Mucosa of rectum (tissue), 2 donors: ENCODE measurements around the gene FERMT2.

Experiments used
- H3K27ac ChIP-seq, 2 donors: one replicate each; pipeline ENCODE4 v1.7.0; 2013; ENCODE audit warnings: inconsistent platforms in 2 of 2, low read depth in 2 of 2, low read length in 2 of 2
- H3K27me3 ChIP-seq, 2 donors: one replicate each; pipeline ENCODE4 v1.7.0; 2013; ENCODE audit warnings: low read length in 2 of 2; ENCODE audit not compliant: control insufficient read depth in 2 of 2, insufficient read depth in 2 of 2
- H3K36me3 ChIP-seq, 2 donors: one replicate each; pipeline ENCODE4 v1.7.0; 2013; ENCODE audit warnings: low read length in 2 of 2; ENCODE audit not compliant: control insufficient read depth in 2 of 2, insufficient read depth in 2 of 2
- H3K4me1 ChIP-seq, 2 donors: one replicate each; pipeline ENCODE4 v1.7.0; 2013; ENCODE audit warnings: low read length in 2 of 2, mild to moderate bottlenecking in 1 of 2; ENCODE audit not compliant: control insufficient read depth in 2 of 2, insufficient read depth in 2 of 2
- H3K4me3 ChIP-seq, 2 donors: one replicate each; pipeline ENCODE4 v1.7.0; 2013; ENCODE audit warnings: low read length in 2 of 2
- H3K9ac ChIP-seq, 2 donors: one replicate each; pipeline ENCODE4 v1.7.0; 2013; ENCODE audit warnings: low read length in 2 of 2, low read depth in 1 of 2, mild to moderate bottlenecking in 1 of 2
- H3K9me3 ChIP-seq, 2 donors: one replicate each; pipeline ENCODE4 v1.7.0; 2013; ENCODE audit warnings: low read length in 2 of 2; ENCODE audit not compliant: control insufficient read depth in 2 of 2
- donor health status: healthy.
- donor health status: Normal muscosa, but diverticular disease.

Gene FERMT2

DNA sequence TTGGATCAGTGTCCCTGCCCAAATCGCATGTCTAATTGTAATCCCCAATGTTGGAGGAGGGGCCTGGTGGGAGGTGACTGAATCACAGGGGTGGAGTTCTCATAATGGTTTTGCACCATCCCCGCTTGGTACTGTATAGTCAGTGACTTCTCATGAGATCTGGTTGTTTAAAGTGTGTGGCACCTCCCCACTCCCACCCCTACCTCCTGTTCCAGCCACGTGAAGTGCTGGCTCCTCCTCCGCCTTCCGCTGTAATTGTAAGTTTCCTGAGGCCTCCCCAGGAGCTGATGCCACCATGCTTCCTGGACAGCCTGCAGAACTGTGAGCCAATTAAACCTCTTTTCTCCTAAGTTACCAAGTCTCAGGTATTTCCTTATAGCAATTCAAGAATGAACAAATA, 67.2 kb downstream of the FERMT2 start:
- Histone ChIP-seq H3K27me3 (no peaks in the 10 kb centered on the region), H3K36me3 (no peaks in the 10 kb centered on the region), H3K4me1 (no peaks in the 10 kb centered on the region), H3K4me3 (no peak overlapping the region), H3K27ac (no peak overlapping the region), H3K9me3 (no peaks in the 10 kb centered on the region), H3K9ac (no peak overlapping the region)

DNA sequence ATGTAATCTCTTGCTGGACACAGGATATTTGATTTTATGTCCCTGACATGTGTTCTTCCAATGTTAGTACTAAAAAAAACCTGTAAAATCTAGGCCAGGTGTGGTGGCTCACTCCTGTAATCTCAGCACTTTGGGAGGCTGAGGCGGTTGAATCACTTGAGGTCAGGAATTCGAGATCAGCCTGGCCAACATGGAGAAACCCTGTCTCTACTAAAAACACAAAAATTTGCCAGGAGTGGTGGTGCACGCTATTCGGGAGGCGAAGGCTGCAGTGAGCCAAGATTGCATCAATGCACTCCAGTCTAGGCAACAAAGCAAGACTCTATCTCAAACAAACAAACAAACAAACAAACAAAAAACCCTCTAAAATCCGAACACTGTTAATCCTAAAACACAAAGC, 68.0 kb downstream of the FERMT2 start:
- H3K27ac ChIP-seq: no peak overlapping the region
- H3K36me3 ChIP-seq: no peaks in the 10 kb centered on the region

DNA sequence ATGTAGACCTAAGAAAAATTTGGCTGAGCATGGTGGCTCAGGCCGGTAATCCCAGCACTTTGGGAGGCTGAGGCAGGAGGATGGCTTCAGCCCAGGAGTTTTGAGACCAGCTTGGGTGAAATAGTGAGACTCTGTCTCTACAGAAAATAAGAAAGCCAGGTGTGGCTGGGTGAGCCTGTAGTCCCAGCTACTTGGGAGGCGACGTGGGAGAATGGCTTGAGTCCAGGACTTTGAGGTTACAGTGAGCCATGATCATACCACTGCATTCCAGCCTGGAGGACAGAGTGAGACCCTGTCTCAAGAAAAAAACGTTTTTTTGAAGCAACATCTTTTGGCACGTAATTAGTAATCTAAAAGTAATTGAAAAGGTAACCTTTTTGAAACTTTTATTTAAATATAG, 70.9 kb downstream of the FERMT2 start:
- no peak overlapping the region for H3K27ac ChIP-seq
- H3K4me3 ChIP-seq: no peak overlapping the region
- H3K4me1 ChIP-seq: no peaks in the 10 kb centered on the region
- no peaks in the 10 kb centered on the region for H3K9me3 ChIP-seq
- no peaks in the 10 kb centered on the region for H3K36me3 ChIP-seq
- no peaks in the 10 kb centered on the region for H3K27me3 ChIP-seq
- H3K9ac ChIP-seq: no peak overlapping the region

More for the DNA sequence above, 68.0 kb downstream of the FERMT2 start:
- Histone ChIP-seq H3K4me3 (no peak overlapping the region), H3K9ac (no peak overlapping the region), H3K27me3 (no peaks in the 10 kb centered on the region), H3K9me3 (no peaks in the 10 kb centered on the region), H3K4me1 (no peaks in the 10 kb centered on the region)

DNA sequence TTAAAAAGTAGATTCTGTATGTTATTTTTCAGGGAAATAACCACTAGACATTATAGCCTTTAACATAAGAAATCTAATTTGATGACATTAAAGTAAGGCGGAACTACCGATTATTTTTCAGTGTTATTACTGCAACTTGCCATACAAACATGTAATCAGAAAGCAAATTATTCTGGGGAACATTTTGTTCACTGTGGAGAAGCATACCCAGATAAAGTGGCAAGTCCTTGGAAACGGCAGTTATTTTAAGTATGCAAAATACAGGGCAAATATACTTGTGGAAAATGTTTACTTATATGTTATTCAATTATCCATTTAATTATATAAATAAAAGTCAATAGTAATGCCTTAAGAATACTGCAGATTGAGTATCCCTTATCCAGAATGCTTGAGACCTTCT, 71.9 kb downstream of the FERMT2 start:
- Histone ChIP-seq H3K4me1 (no peaks in the 10 kb centered on the region), H3K27ac (no peak overlapping the region), H3K27me3 (no peaks in the 10 kb centered on the region)

DNA sequence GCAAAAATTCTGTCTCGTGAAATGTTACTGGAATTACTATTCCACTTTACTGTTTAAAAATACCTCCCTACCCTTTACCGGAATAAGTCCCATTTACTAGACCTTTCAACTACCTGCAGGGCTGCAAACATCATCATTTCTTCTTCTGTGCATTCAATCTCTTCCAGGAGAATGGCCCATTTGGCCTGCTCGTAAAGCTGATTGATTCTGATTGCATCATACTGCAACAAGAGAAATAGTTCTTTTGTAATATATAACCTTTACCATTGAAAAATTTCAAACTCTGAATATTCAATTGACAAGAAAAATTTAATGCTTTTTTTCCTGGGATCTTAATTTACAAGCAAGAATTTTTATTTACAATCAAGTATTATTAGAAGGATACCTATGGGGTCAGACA, 72.4 kb downstream of the FERMT2 start:
- Histone ChIP-seq H3K4me1 (no peaks in the 10 kb centered on the region), H3K27me3 (no peaks in the 10 kb centered on the region), H3K4me3 (no peak overlapping the region), H3K9me3 (no peaks in the 10 kb centered on the region), H3K36me3 (no peaks in the 10 kb centered on the region), H3K27ac (no peak overlapping the region), H3K9ac (no peak overlapping the region)

More for the DNA sequence above, 71.9 kb downstream of the FERMT2 start:
- Histone ChIP-seq H3K9me3 (no peaks in the 10 kb centered on the region), H3K9ac (no peak overlapping the region), H3K4me3 (no peak overlapping the region), H3K36me3 (no peaks in the 10 kb centered on the region)

DNA sequence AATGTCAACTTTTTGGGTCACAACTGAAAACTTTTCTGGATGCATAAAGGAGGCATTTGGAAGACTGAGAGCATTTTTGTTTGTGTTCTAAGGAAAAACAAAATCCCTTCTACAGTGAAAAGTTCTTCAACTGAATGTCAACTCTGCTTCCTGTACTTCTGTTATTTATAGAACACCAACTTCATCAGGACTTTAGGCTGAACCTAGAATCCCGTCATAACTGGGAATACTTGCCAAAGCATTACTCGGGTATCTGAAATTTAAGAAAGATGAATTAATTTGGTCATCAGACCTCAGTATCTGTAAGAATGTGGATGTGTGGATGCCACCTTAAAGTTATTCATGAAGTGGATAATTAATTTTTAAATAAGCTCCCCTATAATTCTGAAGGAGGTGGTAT, 73.2 kb downstream of the FERMT2 start:
- H3K27me3 ChIP-seq: no peaks in the 10 kb centered on the region
- H3K4me1 ChIP-seq: no peaks in the 10 kb centered on the region
- no peak overlapping the region for H3K4me3 ChIP-seq
- H3K36me3 ChIP-seq: no peaks in the 10 kb centered on the region
- H3K27ac ChIP-seq: no peak overlapping the region
- no peaks in the 10 kb centered on the region for H3K9me3 ChIP-seq
- no peak overlapping the region for H3K9ac ChIP-seq

DNA sequence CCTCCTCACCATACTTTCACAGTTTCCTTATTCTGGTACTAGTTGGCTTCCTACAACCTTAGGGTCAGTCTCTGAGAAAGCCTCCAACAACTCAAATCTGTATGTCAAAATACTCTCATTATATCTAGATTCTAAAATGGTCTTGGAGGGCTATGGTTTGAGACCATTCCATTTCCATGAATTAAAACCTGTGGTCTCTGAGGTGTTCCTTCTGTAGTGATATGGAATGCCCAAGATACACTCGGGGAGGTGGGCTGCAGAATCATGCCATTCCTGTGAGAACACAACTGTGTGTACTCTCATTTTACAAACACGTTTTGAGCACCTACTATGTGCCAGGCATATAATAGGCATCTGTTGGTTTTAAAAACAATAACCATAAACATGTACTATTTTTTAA, 74.0 kb downstream of the FERMT2 start:
- Histone ChIP-seq H3K27me3 (no peaks in the 10 kb centered on the region), H3K36me3 (no peaks in the 10 kb centered on the region), H3K27ac (no peak overlapping the region), H3K4me3 (no peak overlapping the region), H3K9me3 (no peaks in the 10 kb centered on the region), H3K4me1 (no peaks in the 10 kb centered on the region), H3K9ac (no peak overlapping the region)

DNA sequence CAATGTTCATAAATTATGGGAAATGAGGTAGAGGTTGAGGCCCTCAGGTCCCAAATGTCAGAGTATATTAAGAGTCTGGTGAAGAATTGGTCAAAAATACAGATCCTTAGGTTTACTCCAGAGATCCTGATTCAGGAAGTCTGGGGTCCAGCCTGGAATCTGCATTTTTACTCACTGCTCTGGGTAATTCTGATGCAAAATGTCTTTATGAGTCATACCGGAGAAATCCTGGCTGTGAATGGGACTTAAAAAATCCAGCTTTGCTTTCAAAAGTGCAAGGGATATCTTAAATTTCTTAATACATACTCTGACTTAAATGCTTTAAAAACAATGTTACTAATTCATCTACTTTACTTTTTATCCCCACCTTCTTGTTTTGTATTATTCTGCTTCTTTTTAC, 74.5 kb downstream of the FERMT2 start:
- Histone ChIP-seq H3K27ac (no peak overlapping the region), H3K9ac (no peak overlapping the region), H3K4me1 (no peaks in the 10 kb centered on the region), H3K27me3 (no peaks in the 10 kb centered on the region), H3K4me3 (no peak overlapping the region), H3K9me3 (no peaks in the 10 kb centered on the region), H3K36me3 (no peaks in the 10 kb centered on the region)

DNA sequence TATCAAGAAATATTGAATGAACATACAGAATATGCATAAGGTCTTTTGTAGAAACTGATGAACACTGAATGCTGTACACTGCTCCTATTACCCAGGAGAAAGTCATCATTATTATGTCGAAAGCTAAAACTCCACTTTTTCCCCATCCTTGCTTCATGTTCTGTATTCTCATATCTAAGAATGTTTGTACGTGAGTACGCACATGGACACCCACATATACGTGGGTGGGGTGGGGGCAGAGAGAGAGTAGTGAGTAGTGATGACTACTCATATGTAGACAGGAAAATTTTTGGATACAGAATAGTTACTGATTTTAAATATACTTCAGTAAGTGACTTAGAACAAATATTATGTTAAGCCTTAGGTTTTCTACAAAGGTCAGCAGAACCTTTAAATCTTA, 75.1 kb downstream of the FERMT2 start:
- Histone ChIP-seq H3K4me3 (no peak overlapping the region), H3K9ac (no peak overlapping the region), H3K9me3 (no peaks in the 10 kb centered on the region), H3K36me3 (no peaks in the 10 kb centered on the region), H3K27me3 (no peaks in the 10 kb centered on the region), H3K27ac (no peak overlapping the region), H3K4me1 (no peaks in the 10 kb centered on the region)

DNA sequence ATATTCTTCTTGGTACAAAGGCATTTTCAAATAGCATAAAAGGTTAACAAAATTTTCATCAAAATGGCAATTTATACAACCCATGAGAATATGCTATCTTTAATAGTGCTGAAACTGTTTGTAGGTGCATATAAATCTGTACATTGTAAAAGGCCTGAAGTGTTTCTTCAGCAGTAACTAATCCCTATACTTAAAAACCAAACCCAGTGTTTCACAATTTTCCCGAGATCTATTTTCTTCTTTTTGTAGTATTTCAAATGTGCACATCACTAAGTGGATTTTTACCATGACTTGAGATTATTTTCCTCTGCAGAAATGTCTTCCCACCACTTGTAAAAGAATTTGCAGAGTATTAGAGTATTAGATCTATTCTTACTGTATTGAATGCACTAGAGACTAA, 76.5 kb downstream of the FERMT2 start:
- no peaks in the 10 kb centered on the region for H3K9me3 ChIP-seq
- H3K4me1 ChIP-seq: no peaks in the 10 kb centered on the region
- no peak overlapping the region for H3K27ac ChIP-seq
- H3K27me3 ChIP-seq: no peaks in the 10 kb centered on the region
- no peak overlapping the region for H3K4me3 ChIP-seq
- H3K36me3 ChIP-seq: no peaks in the 10 kb centered on the region
- H3K9ac ChIP-seq: no peak overlapping the region

DNA sequence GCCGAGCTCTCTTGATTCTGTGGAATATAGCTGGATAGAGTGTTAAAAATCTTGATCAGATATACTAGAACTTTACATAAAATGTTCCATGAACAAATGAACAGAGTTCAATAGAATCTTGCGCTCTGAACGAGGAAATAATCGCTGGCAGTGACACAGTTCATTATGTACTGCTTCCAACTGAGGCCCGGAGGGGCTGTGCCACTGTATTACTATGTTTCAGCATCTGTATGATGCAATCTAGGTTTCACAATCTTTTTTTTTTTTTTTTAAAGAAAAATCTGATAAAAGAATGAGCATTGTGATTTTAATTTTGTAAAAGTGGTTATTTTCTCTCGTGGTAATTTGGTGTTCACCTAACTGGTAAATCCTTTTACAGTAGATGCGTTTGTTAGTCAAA, 77.2 kb downstream of the FERMT2 start:
- Histone ChIP-seq H3K9ac (no peak overlapping the region), H3K4me1 (no peaks in the 10 kb centered on the region), H3K27ac (no peak overlapping the region), H3K36me3 (no peaks in the 10 kb centered on the region), H3K27me3 (no peaks in the 10 kb centered on the region), H3K4me3 (no peak overlapping the region), H3K9me3 (no peaks in the 10 kb centered on the region)
